HL-60 (cell line): Measurements from ENCODE around the gene NINJ1.

Source experiments
- CTCF ChIP-seq: IDR thresholded peaks from one replicate; pipeline ENCODE4 v1.5.1; 2011; ENCODE audit warnings: low read length, control low read depth, inconsistent platforms; ENCODE audit not compliant: insufficient read depth
- GABPA ChIP-seq: IDR thresholded peaks from 2 replicates; pipeline ENCODE4 v1.6.1; 2012; ENCODE audit warnings: low read depth
- POLR2AphosphoS5 ChIP-seq: IDR thresholded peaks from 2 replicates; pipeline ENCODE4 v1.6.1; 2012; ENCODE audit warnings: low read depth
- REST ChIP-seq: IDR thresholded peaks from 2 replicates; pipeline ENCODE4 v1.6.1; 2012; ENCODE audit warnings: low read depth; ENCODE audit not compliant: insufficient replicate concordance
- SPI1 ChIP-seq: IDR thresholded peaks from 2 replicates; pipeline ENCODE4 v1.6.1; 2012; ENCODE audit warnings: low read depth, mild to moderate bottlenecking, borderline replicate concordance

GRCh38 chr9:93180938-93181337, 46.9 kb upstream of the NINJ1 start:
- TF ChIP-seq CTCF (no peak), REST (no peak), POLR2AphosphoS5 (no peak), GABPA (no peak), SPI1 (no peak)
